NCI-H510A (cell line): ENCODE data around the gene MAP3K7CL.

Source experiments
- DNase-seq: peaks from one replicate; lab custom pipeline; 2025; lab: John Stamatoyannopoulos, UW

The MAP3K7CL gene

GRCh38 chr21:29196670-29197191 is 66.3 kb downstream of the MAP3K7CL start:
- DNase-seq: no peak

DNA sequence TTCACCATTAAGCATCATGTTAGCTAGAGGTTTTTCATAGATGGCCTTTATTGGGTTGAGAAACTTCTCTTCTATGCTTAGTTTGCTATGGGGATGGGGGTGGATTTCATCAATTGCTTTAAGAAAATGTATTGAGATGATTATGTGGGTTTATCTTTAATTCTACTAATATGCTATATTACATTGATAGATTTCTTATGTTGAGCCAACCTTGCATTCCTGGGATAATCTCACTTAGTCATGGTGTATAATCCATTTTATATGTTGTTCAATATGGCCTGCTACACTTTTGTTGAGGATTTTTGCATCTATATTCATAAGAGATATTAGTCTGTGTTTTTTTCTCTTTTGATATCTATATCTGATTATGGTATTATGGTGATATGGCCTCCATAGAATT is 70.7 kb downstream of the MAP3K7CL start:
- no peak for DNase-seq

GRCh38 chr21:29205009-29205408 is 74.6 kb downstream of the MAP3K7CL start:
- DNase-seq: no peak

DNA sequence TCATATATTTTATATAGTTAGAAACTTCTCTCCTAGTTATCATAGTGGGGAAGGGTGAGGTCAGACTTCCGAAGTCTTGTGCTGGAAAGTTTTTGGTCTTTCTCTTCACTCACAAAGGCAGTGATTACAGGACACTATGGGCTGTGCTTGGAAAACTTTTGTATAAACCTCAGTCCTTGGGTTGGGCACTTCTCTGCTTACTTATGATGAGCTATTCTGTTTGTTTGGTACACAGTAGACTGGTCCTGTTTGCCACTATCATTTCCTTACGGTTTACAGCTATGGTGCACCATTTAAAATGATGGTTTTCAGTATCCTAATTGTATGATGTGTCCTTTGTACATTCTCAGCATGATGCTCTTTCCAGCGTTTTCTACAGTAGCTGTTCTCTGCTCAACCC is 75.5 kb downstream of the MAP3K7CL start:
- no peak for DNase-seq

DNA sequence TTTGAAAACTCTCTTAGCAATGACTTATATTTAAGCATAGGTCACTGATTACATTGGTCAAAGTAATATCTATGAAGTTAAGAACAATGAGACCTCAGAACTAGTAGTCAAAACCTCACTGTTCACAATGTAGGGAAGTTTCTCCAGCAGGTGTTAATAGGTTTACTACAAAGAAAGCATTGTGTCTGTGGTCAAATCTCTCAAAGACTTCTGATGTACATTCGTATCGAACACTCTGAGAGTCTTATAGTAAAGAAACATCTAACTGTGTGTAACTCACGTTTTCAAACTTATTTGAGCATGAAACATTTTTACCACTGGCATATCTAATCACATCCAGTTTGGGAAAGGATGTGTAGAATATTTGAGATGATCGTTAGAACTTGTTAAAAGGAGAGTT is 76.0 kb downstream of the MAP3K7CL start:
- DNase-seq: no peak

GRCh38 chr21:29207201-29207600 is 76.8 kb downstream of the MAP3K7CL start:
- no peak for DNase-seq

DNA sequence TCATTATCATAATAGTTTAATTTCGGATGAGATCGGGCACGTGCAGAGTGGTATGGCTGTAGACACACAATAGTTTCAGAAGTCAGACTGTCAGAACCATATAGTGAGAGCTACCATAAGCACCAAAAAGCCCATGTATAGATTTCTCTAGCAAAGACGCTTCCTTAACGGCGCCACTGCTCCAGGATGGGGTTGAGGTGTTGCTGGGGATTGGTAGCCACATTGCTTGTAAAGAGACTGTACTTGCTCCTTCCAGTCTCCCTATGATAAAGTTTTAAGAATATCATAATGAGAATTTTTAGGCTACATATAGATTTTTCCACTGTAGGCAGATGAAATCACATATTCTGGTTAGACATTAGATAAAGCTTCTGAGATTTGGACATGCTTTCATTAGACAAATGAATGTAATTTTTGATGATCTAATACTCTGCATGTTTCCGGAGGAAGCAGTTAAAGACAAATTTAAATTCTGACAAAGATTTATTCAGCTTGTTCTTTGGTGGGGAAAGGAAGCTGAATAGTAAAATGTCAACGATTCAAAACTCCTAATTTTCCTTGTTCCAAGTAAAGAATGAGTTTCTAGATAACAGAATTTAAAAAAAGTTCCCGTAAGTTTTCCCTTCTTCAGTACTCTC is 77.7 kb downstream of the MAP3K7CL start:
- no peak for DNase-seq

GRCh38 chr21:29208682-29209059 is 78.2 kb downstream of the MAP3K7CL start:
- no peak for DNase-seq

GRCh38 chr21:29209696-29210095 is 79.3 kb downstream of the MAP3K7CL start:
- DNase-seq: no peak

DNA sequence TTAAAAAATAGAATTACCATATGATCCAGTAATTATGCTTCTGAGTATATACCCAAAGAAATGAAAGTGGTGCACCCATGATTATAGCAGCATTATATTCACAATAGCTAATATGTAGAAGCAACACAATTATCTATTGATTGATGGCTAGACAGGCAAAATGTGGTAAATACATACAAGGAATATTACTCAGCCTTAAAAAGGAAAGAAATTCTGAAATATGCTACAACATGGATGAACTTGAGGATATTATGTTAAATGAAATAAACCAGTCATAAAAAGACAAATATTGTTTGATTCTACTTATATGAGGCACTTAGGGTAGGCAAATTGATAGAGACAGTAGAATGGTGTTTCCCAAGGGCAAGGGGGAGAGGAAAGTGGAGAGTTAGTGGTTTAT is 80.8 kb downstream of the MAP3K7CL start:
- no peak for DNase-seq

DNA sequence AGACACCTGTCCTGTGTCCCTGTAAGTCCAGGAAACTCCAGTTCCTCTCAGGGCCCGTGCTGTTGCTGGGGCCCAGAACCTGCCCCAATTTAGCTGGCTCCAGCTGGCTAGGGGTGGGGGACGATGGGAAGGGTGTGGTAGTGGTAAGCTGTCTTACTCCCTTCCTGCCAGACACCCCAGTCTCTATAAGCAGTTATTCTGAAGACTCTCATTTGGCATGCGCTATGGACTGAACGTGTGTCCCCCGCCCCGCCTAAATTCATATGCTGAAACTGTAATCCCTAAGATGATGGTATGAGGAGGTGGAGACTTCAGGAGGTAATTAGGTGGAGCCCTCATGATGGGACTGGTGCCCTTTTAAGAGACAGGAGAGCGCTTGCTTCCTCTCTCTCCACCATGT is 82.0 kb downstream of the MAP3K7CL start:
- DNase-seq: no peak

- DNase-seq: no peak
Observed at GRCh38 chr21:29213513-29214385, 83.3 kb downstream of the MAP3K7CL start.

DNA sequence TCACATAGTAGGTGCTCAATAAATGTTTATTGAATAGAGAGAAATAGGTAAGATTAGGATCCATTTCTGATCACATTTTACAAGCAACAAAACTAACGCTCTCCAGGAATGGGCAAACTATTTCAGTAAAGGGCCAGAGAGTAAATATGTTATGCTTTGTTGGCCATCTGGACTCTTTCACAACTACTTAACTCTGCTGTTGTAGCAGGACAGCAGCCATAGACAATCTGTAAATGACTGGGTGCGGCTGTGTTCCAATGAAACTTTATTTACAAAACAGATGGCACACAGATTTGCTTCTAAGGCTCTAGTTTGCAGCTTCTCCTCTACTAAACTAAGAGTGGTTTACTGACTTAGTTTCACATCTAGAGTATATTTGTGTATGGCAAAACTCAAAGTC is 85.3 kb downstream of the MAP3K7CL start:
- DNase-seq: no peak

DNA sequence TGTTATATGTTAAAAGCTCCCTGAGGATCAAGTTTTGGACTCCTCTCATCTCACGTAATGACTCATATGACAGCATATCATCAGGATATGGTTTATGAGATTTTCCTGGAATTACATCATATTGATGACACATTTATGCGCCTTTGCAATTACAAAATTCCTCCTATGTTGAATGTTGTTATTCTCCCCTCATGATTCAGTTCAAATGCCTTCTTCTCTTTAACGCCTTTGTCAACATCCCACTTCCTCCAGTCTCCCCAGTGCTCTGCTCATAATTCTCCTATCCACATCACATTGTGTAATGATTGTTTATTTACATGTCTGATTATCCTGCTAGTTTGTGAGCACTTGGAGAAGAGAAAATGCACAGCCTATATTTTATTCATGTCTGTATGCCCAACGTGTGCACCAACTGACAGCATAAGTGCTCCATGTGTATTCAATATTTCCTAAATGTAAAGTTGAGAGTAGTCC is 87.4 kb downstream of the MAP3K7CL start:
- no peak for DNase-seq

DNA sequence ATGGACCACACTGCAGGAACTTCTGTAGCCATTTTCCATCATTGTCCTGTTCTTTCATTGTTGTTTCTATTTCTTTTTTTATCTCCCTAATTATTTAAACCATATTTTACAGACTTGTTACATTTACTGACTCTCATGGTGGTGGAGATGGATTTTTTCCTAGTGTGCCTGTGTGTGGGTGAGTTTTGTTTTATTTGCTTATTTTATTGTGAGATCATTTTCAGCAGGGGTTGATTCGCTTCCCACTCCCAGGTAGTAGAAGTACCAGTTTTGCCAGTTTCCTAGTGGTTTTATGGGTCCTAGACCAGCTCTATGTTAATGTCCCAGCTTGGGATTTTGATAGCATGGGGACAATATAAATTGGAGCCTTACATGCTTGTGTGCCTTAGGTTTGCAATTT is 88.3 kb downstream of the MAP3K7CL start:
- DNase-seq: no peak

DNA sequence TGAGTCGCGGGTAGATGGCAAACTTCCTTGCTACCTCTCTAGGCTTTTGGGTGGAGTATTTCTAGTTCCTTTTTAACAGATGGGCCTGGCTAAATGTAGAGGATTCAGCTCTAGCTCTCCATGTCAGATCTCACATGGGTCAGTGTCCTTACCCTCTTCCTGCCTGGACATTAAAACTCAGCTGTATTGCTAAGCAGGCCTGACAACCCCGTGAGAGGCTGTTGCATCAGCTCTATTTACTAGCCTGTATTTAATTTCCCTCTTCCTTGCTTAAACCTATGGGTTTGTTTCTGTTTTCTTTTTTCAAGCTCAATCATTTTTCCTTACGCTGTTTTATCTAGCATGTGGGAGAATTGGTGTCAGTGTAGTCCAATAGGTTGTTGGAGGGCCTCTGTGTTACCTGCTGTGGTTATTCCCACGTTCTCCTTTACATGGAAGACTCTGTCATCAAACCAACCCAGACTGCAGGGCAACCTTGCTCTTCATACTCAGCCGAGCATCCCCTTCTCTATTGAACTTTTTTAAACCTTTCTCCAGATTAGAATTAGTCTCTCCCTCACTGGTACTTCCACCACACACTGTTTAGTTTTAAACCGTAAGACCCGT is 88.8 kb downstream of the MAP3K7CL start:
- no peak for DNase-seq

DNA sequence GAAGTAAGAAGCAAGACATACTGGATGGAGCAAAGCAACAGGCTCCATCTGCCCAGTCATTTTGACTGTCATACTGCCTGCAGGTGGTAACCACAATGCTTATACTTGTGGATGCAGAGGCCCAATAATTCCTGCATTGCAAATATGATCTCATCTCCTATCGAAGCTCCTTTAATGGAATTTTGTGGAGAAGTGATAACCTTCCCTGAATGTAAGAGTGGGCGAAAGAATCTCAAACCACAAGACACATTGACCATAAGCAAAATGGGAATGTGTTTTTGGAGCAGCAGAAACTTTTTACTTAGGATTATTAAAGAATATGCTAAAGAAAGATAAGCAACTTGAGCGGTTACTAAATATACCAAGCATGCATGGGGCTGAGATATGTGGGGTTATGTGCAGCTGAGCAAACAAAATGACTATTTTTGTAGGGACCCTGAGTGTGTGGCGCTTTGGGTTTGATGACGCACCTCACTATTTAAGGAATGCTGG is 90.9 kb downstream of the MAP3K7CL start:
- no peak for DNase-seq

GRCh38 chr21:29224006-29224405 is 93.6 kb downstream of the MAP3K7CL start:
- DNase-seq: no peak
